ENCODE data around the gene PRR20G.
"Not testable (repeated sequence)": the region's sequence is repeated elsewhere in the genome, so short reads cannot be mapped to it uniquely, and the experiment has no call there.

The PRR20G gene

GRCh38 chr3:127299276-127299675, 11.4 kb upstream of the PRR20G start:
- no peak for DNase-seq (ENCODE audit: low read depth in 2 of 2)

- DNase-seq (ENCODE audit: low read depth in 2 of 2) = no peak
These were observed 9.1 kb upstream of the PRR20G start for GRCh38 chr3:127296959-127297358.

- DNase-seq (ENCODE audit: low read depth in 2 of 2) = no peak
These were observed 8.3 kb upstream of the PRR20G start for GRCh38 chr3:127296166-127296565.

- not testable (repeated sequence) for DNase-seq (ENCODE audit: low read depth in 2 of 2)
These were observed 5.8 kb upstream of the PRR20G start for GRCh38 chr3:127293650-127294049.

GRCh38 chr3:127291611-127292010, 3.8 kb upstream of the PRR20G start:
- no peak for DNase-seq (ENCODE audit: low read depth in 2 of 2)

GRCh38 chr3:127291114-127291513, 3.3 kb upstream of the PRR20G start:
- no peak for DNase-seq (ENCODE audit: low read depth in 2 of 2)

- no peak for DNase-seq (ENCODE audit: low read depth in 2 of 2)
These were observed 2.1 kb upstream of the PRR20G start for GRCh38 chr3:127289706-127290575.

- no peak for DNase-seq (ENCODE audit: low read depth in 2 of 2)
These were observed 1.3 kb upstream of the PRR20G start for GRCh38 chr3:127288921-127289705.

GRCh38 chr3:127288343-127288742, 497 bp upstream of the PRR20G start:
- no peak for DNase-seq (ENCODE audit: low read depth in 2 of 2)

- no peak for DNase-seq (ENCODE audit: low read depth in 2 of 2)
These were observed 1.2 kb downstream of the PRR20G start for GRCh38 chr3:127286571-127287140.

- no peak for DNase-seq (ENCODE audit: low read depth in 2 of 2)
These were observed 3.6 kb downstream of the PRR20G start for GRCh38 chr3:127284258-127284657.

- DNase-seq (ENCODE audit: low read depth in 2 of 2) = no peak
These were observed 10.3 kb downstream of the PRR20G start for GRCh38 chr3:127277561-127277960.

- DNase-seq (ENCODE audit: low read depth in 2 of 2) = no peak
These were observed 10.9 kb downstream of the PRR20G start for GRCh38 chr3:127276995-127277394.

GRCh38 chr3:127276396-127276795, 11.4 kb downstream of the PRR20G start:
- DNase-seq (ENCODE audit: low read depth in 2 of 2) = no peak

- DNase-seq (ENCODE audit: low read depth in 2 of 2) = no peak
These were observed 12.5 kb downstream of the PRR20G start for GRCh38 chr3:127275287-127275781.

- DNase-seq (ENCODE audit: low read depth in 2 of 2) = no peak
These were observed 13.6 kb downstream of the PRR20G start for GRCh38 chr3:127274200-127274760.

- no peak for DNase-seq (ENCODE audit: low read depth in 2 of 2)
These were observed 14.6 kb downstream of the PRR20G start for GRCh38 chr3:127273206-127273605.

- DNase-seq (ENCODE audit: low read depth in 2 of 2) = no peak
These were observed 21.7 kb downstream of the PRR20G start for GRCh38 chr3:127266186-127266585.

GRCh38 chr3:127265581-127265981, 22.3 kb downstream of the PRR20G start:
- DNase-seq (ENCODE audit: low read depth in 2 of 2) = no peak

- DNase-seq (ENCODE audit: low read depth in 2 of 2) = no peak
These were observed 22.9 kb downstream of the PRR20G start for GRCh38 chr3:127264794-127265514.

GRCh38 chr3:127264292-127264691, 23.6 kb downstream of the PRR20G start:
- DNase-seq (ENCODE audit: low read depth in 2 of 2) = no peak

Data from fibroblast of skin of left quadriceps (primary cell).